DMS53 treated with DMSO at 0.1 percent for 48 hours (cell line): Measurements from ENCODE around the gene PIP4K2A.

Source experiments
- DNase-seq: peaks from one replicate; lab custom pipeline; 2025; ENCODE audit not compliant: unreplicated experiment; lab: John Stamatoyannopoulos, UW

PIP4K2A gene

GRCh38 chr10:22669163-22669711 is 45.1 kb downstream of the PIP4K2A start:
- DNase-seq: no peak

GRCh38 chr10:22667093-22667480 is 47.3 kb downstream of the PIP4K2A start:
- DNase-seq: no peak

DNA sequence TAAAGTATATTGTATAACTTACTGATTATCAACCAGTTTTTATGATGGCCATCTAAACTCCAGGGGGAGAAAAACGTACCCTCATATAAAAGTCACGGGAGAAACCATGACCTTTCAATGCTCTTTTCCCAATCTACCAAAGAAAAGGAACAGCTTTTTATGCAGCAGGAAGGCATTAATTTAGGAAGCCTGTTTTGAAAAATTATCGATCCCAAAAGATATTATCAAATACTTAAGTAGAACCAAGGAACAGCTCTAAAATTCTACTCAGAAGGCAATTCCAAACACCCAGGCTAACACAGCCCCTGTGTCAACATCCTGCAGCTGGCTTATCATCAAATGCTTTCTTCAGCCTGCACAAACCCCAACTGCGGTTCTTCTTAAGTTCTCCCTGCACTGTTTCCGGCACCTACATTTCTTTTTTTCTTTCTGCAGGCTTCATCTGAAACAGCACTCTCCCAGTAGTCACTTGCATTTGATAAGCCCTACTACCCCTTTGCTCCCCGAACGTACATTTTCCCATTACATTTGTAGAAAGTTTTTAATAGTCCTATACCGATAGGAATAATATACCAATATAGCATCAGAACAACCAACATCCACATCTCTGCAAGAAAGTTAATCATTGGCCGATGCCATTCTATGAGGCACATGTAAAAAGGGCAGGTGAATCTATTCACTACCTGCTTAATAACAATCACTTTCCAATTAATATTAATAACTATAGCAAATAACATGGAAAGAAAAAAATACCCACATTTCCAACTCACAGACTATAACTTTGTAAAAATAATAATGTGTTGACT is 47.9 kb downstream of the PIP4K2A start:
- DNase-seq: peak; percentile 68

- no peak for DNase-seq
Observed at GRCh38 chr10:22665329-22665728, 49.0 kb downstream of the PIP4K2A start.

- peak; percentile 85 for DNase-seq
Observed at GRCh38 chr10:22662733-22663330, 51.5 kb downstream of the PIP4K2A start.

GRCh38 chr10:22659866-22660265 is 54.5 kb downstream of the PIP4K2A start:
- no peak for DNase-seq

GRCh38 chr10:22658745-22659410 is 55.5 kb downstream of the PIP4K2A start:
- DNase-seq: no peak

DNA sequence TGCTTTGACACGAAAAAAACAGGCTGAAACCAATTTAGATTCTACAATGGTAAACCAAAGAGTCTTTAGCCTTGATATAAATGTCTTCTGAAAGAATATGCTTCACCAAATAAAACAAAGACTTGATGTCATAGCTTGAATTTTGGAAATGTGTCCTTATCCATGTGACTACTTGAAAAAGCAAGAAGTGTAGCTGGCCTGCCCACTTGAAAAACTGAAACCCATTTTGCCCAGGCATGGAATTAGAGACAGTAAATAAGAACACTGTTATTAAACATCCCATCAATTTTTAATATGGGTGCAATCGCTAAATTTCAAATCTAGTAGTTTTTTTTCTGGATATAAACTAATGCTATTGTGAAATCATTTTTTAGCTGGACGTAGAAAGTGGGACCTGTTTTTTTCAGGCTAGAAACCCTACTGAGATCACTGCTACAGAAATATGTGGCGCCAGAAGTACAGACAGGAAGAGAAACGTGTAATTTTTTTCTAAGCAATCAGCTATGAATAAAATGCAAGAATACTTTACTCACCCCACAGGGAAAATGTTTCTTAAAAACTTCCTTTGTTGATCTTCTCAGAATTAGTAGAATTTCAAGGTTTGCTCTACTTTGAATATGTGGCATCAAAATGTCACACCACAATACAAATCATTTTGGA is 56.7 kb downstream of the PIP4K2A start:
- no peak for DNase-seq

GRCh38 chr10:22657024-22657423 is 57.4 kb downstream of the PIP4K2A start:
- no peak for DNase-seq

DNA sequence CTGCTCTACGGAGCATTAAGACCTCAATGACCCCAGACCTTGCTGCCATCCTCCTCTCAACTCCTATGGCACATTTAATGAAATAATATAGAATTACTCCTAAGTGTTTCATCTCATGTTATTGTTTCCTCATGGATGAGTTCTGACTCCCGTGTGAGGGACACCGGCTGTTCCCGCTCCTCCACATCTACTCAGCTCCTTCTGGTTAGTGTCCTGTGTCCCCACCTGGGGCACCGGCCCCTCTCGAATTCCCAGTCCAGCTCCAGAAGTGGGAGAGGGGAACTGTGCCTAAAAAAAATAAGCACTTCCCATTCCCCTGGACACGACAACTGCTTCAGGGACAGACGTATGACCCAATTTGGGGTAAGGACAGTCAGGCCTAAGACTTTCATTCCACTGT is 58.3 kb downstream of the PIP4K2A start:
- no peak for DNase-seq

DNA sequence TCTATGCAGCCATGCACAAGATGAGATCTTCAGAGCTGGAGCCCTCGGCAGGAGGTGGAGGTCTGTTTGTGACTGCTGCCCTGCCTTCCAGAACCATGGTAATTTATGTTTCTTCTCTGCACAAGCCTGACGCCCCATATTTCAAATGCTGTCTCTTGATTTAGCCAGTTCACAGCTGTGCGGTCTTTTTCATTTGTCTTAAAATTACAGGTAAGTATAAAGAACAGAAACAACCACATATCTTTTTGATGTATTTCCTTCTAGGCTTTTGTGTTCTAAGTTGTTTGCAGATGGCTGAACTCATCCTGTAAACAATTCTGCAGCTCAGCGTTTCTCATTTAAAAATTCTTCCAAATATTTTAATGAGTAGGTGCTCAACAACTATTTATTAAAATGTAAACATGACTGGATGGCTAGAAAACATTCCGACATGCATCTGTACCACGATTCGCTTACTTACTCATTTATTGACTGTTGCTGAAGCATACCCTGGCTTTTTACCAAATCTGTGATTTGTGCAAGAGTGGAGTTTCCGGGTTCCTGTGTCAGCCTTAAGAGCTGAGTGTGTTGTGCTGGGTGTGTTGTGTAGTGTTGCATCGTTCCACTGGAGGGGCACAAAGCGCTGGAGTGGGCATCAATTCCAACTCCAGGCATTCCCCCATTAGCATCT is 58.9 kb downstream of the PIP4K2A start:
- DNase-seq: peak; percentile 31

- DNase-seq: no peak
Observed at GRCh38 chr10:22652988-22653481, 61.3 kb downstream of the PIP4K2A start.

GRCh38 chr10:22651276-22651980 is 63.0 kb downstream of the PIP4K2A start:
- DNase-seq: no peak

DNA sequence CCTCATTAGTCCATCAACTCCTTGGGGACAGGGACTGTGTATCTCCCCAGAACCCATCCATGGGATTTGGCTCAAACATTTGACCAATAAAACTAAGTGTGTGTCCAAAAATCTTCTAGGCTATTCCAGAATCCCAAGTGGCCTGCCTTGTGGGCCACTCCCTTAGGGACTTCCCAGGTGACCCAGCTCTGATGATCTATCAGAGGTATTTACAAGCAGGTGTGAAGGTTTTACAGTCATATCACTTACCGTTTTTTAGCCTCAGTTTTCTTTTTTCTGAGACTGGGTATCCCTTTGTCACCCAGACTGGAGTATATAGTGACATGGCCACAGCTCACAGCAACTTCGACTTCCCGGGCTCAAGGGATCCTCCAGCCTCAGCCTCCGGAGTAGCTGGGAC is 64.4 kb downstream of the PIP4K2A start:
- no peak for DNase-seq

- DNase-seq: no peak
Observed at GRCh38 chr10:22649390-22649841, 65.0 kb downstream of the PIP4K2A start.

DNA sequence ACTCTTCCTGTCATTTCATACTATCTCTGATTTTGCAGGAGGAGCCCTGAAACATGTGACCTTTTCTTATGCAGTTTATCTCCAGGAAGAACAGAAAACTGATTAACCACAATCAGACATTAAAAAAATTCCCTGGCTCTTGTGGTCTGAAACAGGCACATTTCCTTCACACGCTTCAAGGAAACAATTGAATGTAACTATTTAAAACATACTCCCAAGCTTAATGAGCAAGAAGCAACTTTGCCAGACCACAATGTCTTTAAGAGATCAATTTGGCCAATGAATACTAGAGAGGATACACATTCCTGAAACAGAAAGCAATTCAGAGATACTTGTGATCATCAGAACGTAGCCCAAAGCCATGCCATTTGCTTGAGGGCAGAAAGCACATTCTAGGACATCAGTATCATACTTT is 65.8 kb downstream of the PIP4K2A start:
- DNase-seq: no peak

GRCh38 chr10:22647244-22647643 is 67.1 kb downstream of the PIP4K2A start:
- no peak for DNase-seq

GRCh38 chr10:22646388-22646853 is 68.0 kb downstream of the PIP4K2A start:
- DNase-seq: no peak

DNA sequence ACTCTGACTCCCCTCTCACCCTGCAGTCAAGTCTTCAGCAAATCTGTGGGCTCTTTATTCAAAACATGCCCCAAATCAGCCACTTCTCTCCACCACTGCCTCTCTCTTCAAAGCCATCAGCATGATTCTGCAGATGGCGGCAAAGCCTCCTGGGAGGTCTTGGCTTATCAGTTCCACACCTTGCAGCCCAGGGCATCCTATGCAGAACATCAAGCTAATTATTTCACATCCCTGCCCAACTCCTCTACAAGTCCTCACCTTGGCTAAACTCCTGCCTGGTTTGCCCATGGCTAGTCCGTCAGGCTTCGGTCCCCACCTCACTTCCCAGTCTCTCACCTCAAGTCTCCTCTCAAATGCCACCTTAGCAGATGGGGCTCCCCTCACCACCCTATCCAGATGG is 70.2 kb downstream of the PIP4K2A start:
- no peak for DNase-seq

- no peak for DNase-seq
Observed at GRCh38 chr10:22643775-22644174, 70.6 kb downstream of the PIP4K2A start.
